Testis (tissue), 3 donors: ENCODE measurements around the gene SCAP. TPM values are rescaled to one million over a fixed set of nuclear protein-coding genes. Genes with fewer than 3 reads are reported as not detected.
A peak's percentile ranks its signal among the peaks of the same experiment; 100 is the strongest.

Experiments
- DNase-seq: peaks from one replicate; pipeline ENCODE4 v3.0.0-alpha.2; 2019
- H3K27ac ChIP-seq, 2 donors: fragments of 200-600 bp; sonication (generic); one replicate each; pipeline ENCODE4 v1.5.1; 2019
- H3K27me3 ChIP-seq: fragments of 200-600 bp; sonication (generic); one replicate; pipeline ENCODE4 v1.5.1; 2019
- H3K36me3 ChIP-seq: fragments of 200-600 bp; sonication (generic); one replicate; pipeline ENCODE4 v1.5.1; 2017; ENCODE audit warnings: low read depth; ENCODE audit errors: missing control alignments
- H3K4me1 ChIP-seq: fragments of 200-600 bp; sonication (generic); one replicate; pipeline ENCODE4 v1.5.1; 2019
- H3K4me3 ChIP-seq, 2 donors: fragments of 200-600 bp; sonication (generic); one replicate each; pipeline ENCODE4 v1.5.1; 2017 to 2019
- H3K9me3 ChIP-seq: fragments of 200-600 bp; sonication (generic); one replicate; pipeline ENCODE4 v1.5.1; 2017
- CTCF ChIP-seq, 3 experiments: fragments of 450-650 bp in 2 of 3; fragments of 200-600 bp in 1 of 3; sonication (generic) in 1 of 3; IDR thresholded peaks; one replicate each; pipeline ENCODE4 v1.5.1; 2016 to 2019; ENCODE audit warnings: antibody characterized with exemption in 3 of 3, mild to moderate bottlenecking in 2 of 3, moderate library complexity in 1 of 3
- POLR2A ChIP-seq: fragments of 450-650 bp; IDR thresholded peaks from one replicate; pipeline ENCODE4 v1.6.1; 2017; ENCODE audit warnings: antibody characterized with exemption, mild to moderate bottlenecking, moderate library complexity
- WGBS, 2 donors: methylation state at CpG; one replicate each; pipeline ENCODE4 v1.1.5; 2018; 5-methylcytosine and 5-hydroxymethylcytosine counted together
- intact Hi-C: fragments of 100-400 bp; cut with DNase I; formaldehyde crosslinking; loops from one replicate; pipeline ENCODE4 v1.15.1; 2023; ENCODE audit warnings: low total_unique reads
- polyA plus RNA-seq: library from polyadenylated mRNA; stranded (reverse); fragments of 350-450 nt; fragmentation: Illumina TruSeq; extraction: RNeasy Lipid Tissue Mini Kit (QIAGEN cat#74804); gene quantifications from one replicate; pipeline ENCODE4 v1.2.3, GENCODE V29; 2014; ENCODE audit warnings: low read depth, low replicate concordance; ENCODE audit not compliant: insufficient read depth
- total RNA-seq, 2 donors: library from RNA; depleted of rRNA; stranded (reverse); fragments of >200 nt; gene quantifications; one replicate each; pipeline ENCODE4 v1.2.3, GENCODE V29; 2016

SCAP gene
- total and polyA plus RNA-seq, 3 donors from 2014 or later = 120 to 313 (median 276) TPM

GRCh38 chr3:47385007-47385406, 90.7 kb downstream of the SCAP start:
- 91% methylated on average over 4 of the region's 4 CpGs for WGBS, 2 donors
- no peak for DNase-seq
- no peak overlapping the region for H3K4me3 ChIP-seq
- no peaks in the 10 kb centered on the region for H3K27me3 ChIP-seq
- H3K36me3 ChIP-seq = no peaks in the 10 kb centered on the region
- H3K9me3 ChIP-seq = no peaks in the 10 kb centered on the region
- no peak overlapping the region for H3K27ac ChIP-seq
- intact Hi-C loops = no loop called here
- peaks cover 8% of the 10 kb centered on the region for H3K4me1 ChIP-seq
- TF ChIP-seq POLR2A = no peak
- no peak for TF ChIP-seq CTCF (IDR thresholded peaks at IDR 0.05)

- Histone ChIP-seq H3K27me3 (no peaks in the 10 kb centered on the region), H3K36me3 (no peaks in the 10 kb centered on the region), H3K9me3 (no peaks in the 10 kb centered on the region), H3K27ac (no peak overlapping the region), H3K4me1 (peaks cover 13% of the 10 kb centered on the region), H3K4me3 (no peak overlapping the region)
- DNase-seq = no peak
- WGBS, 2 donors = 88 to 94% methylated on average over 4 of the region's 4 CpGs
- intact Hi-C loops = no loop called here
- TF ChIP-seq POLR2A (no peak), CTCF (IDR thresholded peaks at IDR 0.05) (no peak)
Measured at GRCh38 chr3:47384425-47384824, 91.3 kb downstream of the SCAP start.

GRCh38 chr3:47381317-47382157, 94.2 kb downstream of the SCAP start:
- 3 to 4% methylated on average over 44 of the region's 44 CpGs for WGBS, 2 donors
- Histone ChIP-seq H3K27me3 (no peaks in the 10 kb centered on the region), H3K36me3 (no peaks in the 10 kb centered on the region), H3K9me3 (no peaks in the 10 kb centered on the region), H3K4me1 (peaks cover 16% of the 10 kb centered on the region), H3K4me3 (peak overlapping the region; percentile 89 to 93), H3K27ac (peak overlapping the region; percentile 85 to 94)
- TF ChIP-seq CTCF (IDR thresholded peaks at IDR 0.05) = no peak
- TF ChIP-seq POLR2A = no peak
- intact Hi-C loops = no loop called here
- peak; percentile 91 for DNase-seq

GRCh38 chr3:47380601-47381316, 95.0 kb downstream of the SCAP start, which contains the start of gene PTPN23:
Gene PTPN23, plus strand, starts transcription at chr3:47381021. Its CDS starts 76 bp downstream, at chr3:47381097.
- peaks cover 16% of the 10 kb centered on the region for H3K4me1 ChIP-seq
- H3K27me3 ChIP-seq = no peaks in the 10 kb centered on the region
- intact Hi-C loops = no loop called here
- no peaks in the 10 kb centered on the region for H3K36me3 ChIP-seq
- peak; percentile 97 for DNase-seq
- WGBS, 2 donors = 0 to 1% methylated on average over 24 to 48 of the region's 61 CpGs
- H3K27ac ChIP-seq = peak within 1 kb of the TSS; percentile 85 to 94
- H3K9me3 ChIP-seq = no peaks in the 10 kb centered on the region
- TF ChIP-seq CTCF (IDR thresholded peaks at IDR 0.05) (no peak), POLR2A (peak; percentile 19)
- H3K4me3 ChIP-seq = peak within 1 kb of the TSS; percentile 89 to 93
